Thyroid gland (tissue), 4 donors: ENCODE measurements around the gene COMMD6. TPM values are rescaled to one million over a fixed set of nuclear protein-coding genes. Genes with fewer than 3 reads are reported as not detected.

Source experiments
- DNase-seq, 2 donors: peaks; one replicate each; pipeline ENCODE4 v3.0.0-alpha.2; 2019
- H3K27ac ChIP-seq, 3 donors: fragments of 200-600 bp; sonication (generic); 1 replicate in 2 of 3; 2 replicates in 1 of 3; pipeline ENCODE4 v1.5.1; 2016 to 2019; ENCODE audit warnings: mild to moderate bottlenecking in 1 of 3, moderate library complexity in 1 of 3
- H3K27me3 ChIP-seq: fragments of 200-600 bp; sonication (generic); one replicate; pipeline ENCODE4 v1.5.1; 2019
- H3K36me3 ChIP-seq, 2 donors: fragments of 200-600 bp; sonication (generic); one replicate each; pipeline ENCODE4 v1.5.1; 2016 to 2019
- H3K4me1 ChIP-seq, 2 donors: fragments of 200-600 bp; sonication (generic); one replicate each; pipeline ENCODE4 v1.5.1; 2017 to 2019
- H3K4me3 ChIP-seq, 3 donors: fragments of 200-600 bp; sonication (generic); replicated peaks in 1 of 3; 1 replicate in 2 of 3; 2 replicates in 1 of 3; pipeline ENCODE4 v1.5.1; 2016; ENCODE audit warnings: mild to moderate bottlenecking in 1 of 3
- H3K9me3 ChIP-seq: fragments of 200-600 bp; sonication (generic); one replicate; pipeline ENCODE4 v1.5.1; 2017
- CTCF ChIP-seq, 6 experiments: fragments of 200-600 bp in 3 of 6; fragments of 450-650 bp in 3 of 6; sonication (generic) in 3 of 6; IDR thresholded peaks; one replicate each; pipeline ENCODE4 v1.5.1; 2016 to 2019; ENCODE audit warnings: antibody characterized with exemption in 6 of 6, mild to moderate bottlenecking in 2 of 6, inconsistent platforms in 1 of 6, moderate library complexity in 1 of 6
- POLR2A ChIP-seq, 2 donors: fragments of 450-650 bp; IDR thresholded peaks; one replicate each; pipeline ENCODE4 v1.6.1; 2017; ENCODE audit warnings: antibody characterized with exemption in 2 of 2, mild to moderate bottlenecking in 2 of 2, moderate library complexity in 1 of 2
- WGBS, 2 donors: methylation state at CpG; one replicate each; pipeline ENCODE4 v1.1.5; 2017; 5-methylcytosine and 5-hydroxymethylcytosine counted together
- intact Hi-C: fragments of 100-400 bp; cut with DNase I; formaldehyde crosslinking; loops from one replicate; pipeline ENCODE4 v1.15.1; 2023
- total RNA-seq, 4 donors: library from RNA; depleted of rRNA; stranded (reverse); fragments of >200 nt; gene quantifications; one replicate each; pipeline ENCODE4 v1.2.3, GENCODE V29; 2016

COMMD6 gene
- total RNA-seq, 4 donors from 2014 or later: 84.6 to 1,117 (median 185) TPM

GRCh38 chr13:75481176-75482069 lies 56.2 kb downstream of the COMMD6 start:
- DNase-seq: peak; percentile 36 to 50
- WGBS, 2 donors: 0% methylated on average over 1 to 31 of the region's 100 CpGs
- intact Hi-C loops: loop anchor here (5.0 to 10.0 kb wide), 2 partner anchors 63 to 109 kb away; partner anchors contain the start of gene UCHL3

GRCh38 chr13:75480671-75481175 lies 56.9 kb downstream of the COMMD6 start:
- H3K36me3 ChIP-seq: no peaks in the 10 kb centered on the region

More at GRCh38 chr13:75481176-75482069, 56.2 kb downstream of the COMMD6 start:
- H3K27ac ChIP-seq: peak overlapping the region; percentile 80 to 95 (median 87)
- peak overlapping the region; percentile 71 to 89 (median 76) for H3K4me3 ChIP-seq
- peaks cover 32 to 51% of the 10 kb centered on the region in 2 donors for H3K4me1 ChIP-seq
- no peaks in the 10 kb centered on the region for H3K9me3 ChIP-seq
- TF ChIP-seq POLR2A (IDR thresholded peaks at IDR 0.05): no peak
- no peak for TF ChIP-seq CTCF (IDR thresholded peaks at IDR 0.05)
- no peaks in the 10 kb centered on the region for H3K36me3 ChIP-seq
- no peaks in the 10 kb centered on the region for H3K27me3 ChIP-seq

GRCh38 chr13:75479102-75479740 lies 58.4 kb downstream of the COMMD6 start:
- H3K4me3 ChIP-seq: no peak overlapping the region
- 81 to 83% methylated on average over 5 of the region's 5 CpGs for WGBS, 2 donors
- no peaks in the 10 kb centered on the region for H3K27me3 ChIP-seq
- no peak for TF ChIP-seq POLR2A (IDR thresholded peaks at IDR 0.05)
- no peak for TF ChIP-seq CTCF (IDR thresholded peaks at IDR 0.05)
- no peak for DNase-seq
- no peaks in the 10 kb centered on the region for H3K36me3 ChIP-seq
- H3K27ac ChIP-seq: no peak overlapping the region
- no peaks in the 10 kb centered on the region for H3K9me3 ChIP-seq
- peaks cover 24 to 50% of the 10 kb centered on the region in 2 donors for H3K4me1 ChIP-seq
- intact Hi-C loops: no loop called here

More at GRCh38 chr13:75480671-75481175, 56.9 kb downstream of the COMMD6 start:
- H3K27ac ChIP-seq: peak overlapping the region in 2 of 3 donors; percentile 80 to 87
- WGBS, 2 donors: 0% methylated on average over 23 to 39 of the region's 48 CpGs
- no peaks in the 10 kb centered on the region for H3K9me3 ChIP-seq
- peaks cover 25 to 50% of the 10 kb centered on the region in 2 donors for H3K4me1 ChIP-seq
- intact Hi-C loops: loop anchor here (5.0 to 10.0 kb wide), 2 partner anchors 64 to 108 kb away; partner anchors contain the start of gene UCHL3
- peak; percentile 85 to 87 for DNase-seq
- H3K4me3 ChIP-seq: peak overlapping the region; percentile 71 to 89 (median 76)
- TF ChIP-seq CTCF (IDR thresholded peaks at IDR 0.05) (no peak), POLR2A (IDR thresholded peaks at IDR 0.05) (peak in 1 of 2 donors; percentile 53)
- H3K27me3 ChIP-seq: no peaks in the 10 kb centered on the region

- Histone ChIP-seq H3K4me1 (peaks cover 24 to 50% of the 10 kb centered on the region in 2 donors), H3K27ac (no peak overlapping the region), H3K36me3 (no peaks in the 10 kb centered on the region), H3K4me3 (no peak overlapping the region), H3K9me3 (no peaks in the 10 kb centered on the region), H3K27me3 (no peaks in the 10 kb centered on the region)
- DNase-seq: no peak
- intact Hi-C loops: no loop called here
- no peak for TF ChIP-seq CTCF (IDR thresholded peaks at IDR 0.05)
- TF ChIP-seq POLR2A (IDR thresholded peaks at IDR 0.05): no peak
- 95 to 96% methylated on average over 4 of the region's 4 CpGs for WGBS, 2 donors
These were observed 59.0 kb downstream of the COMMD6 start for GRCh38 chr13:75478659-75479058.

Other genes with a start within 250 kb of the COMMD6 start
- 10 to 100 TPM; 42.5 to 72.6 (median 70.6) TPM for gene TBC1D4, start 55.7 kb downstream of the COMMD6 start, total RNA-seq
- gene UCHL3, start 11.9 kb upstream of the COMMD6 start, total RNA-seq: 10 to 100 TPM; 42.8 to 84.3 (median 58.4) TPM
- gene LMO7, start 98.5 kb upstream of the COMMD6 start, total RNA-seq: 100 to 1,000 TPM; 129 to 218 (median 185) TPM